ENCODE results near the gene ZW10.
"Not testable (repeated sequence)": the region's sequence is repeated elsewhere in the genome, so short reads cannot be mapped to it uniquely, and the experiment has no call there.

The ZW10 gene, protein sequence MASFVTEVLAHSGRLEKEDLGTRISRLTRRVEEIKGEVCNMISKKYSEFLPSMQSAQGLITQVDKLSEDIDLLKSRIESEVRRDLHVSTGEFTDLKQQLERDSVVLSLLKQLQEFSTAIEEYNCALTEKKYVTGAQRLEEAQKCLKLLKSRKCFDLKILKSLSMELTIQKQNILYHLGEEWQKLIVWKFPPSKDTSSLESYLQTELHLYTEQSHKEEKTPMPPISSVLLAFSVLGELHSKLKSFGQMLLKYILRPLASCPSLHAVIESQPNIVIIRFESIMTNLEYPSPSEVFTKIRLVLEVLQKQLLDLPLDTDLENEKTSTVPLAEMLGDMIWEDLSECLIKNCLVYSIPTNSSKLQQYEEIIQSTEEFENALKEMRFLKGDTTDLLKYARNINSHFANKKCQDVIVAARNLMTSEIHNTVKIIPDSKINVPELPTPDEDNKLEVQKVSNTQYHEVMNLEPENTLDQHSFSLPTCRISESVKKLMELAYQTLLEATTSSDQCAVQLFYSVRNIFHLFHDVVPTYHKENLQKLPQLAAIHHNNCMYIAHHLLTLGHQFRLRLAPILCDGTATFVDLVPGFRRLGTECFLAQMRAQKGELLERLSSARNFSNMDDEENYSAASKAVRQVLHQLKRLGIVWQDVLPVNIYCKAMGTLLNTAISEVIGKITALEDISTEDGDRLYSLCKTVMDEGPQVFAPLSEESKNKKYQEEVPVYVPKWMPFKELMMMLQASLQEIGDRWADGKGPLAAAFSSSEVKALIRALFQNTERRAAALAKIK
- total RNA-seq: 30.4 to 51.0 reads per million in 2 experiments

DNA sequence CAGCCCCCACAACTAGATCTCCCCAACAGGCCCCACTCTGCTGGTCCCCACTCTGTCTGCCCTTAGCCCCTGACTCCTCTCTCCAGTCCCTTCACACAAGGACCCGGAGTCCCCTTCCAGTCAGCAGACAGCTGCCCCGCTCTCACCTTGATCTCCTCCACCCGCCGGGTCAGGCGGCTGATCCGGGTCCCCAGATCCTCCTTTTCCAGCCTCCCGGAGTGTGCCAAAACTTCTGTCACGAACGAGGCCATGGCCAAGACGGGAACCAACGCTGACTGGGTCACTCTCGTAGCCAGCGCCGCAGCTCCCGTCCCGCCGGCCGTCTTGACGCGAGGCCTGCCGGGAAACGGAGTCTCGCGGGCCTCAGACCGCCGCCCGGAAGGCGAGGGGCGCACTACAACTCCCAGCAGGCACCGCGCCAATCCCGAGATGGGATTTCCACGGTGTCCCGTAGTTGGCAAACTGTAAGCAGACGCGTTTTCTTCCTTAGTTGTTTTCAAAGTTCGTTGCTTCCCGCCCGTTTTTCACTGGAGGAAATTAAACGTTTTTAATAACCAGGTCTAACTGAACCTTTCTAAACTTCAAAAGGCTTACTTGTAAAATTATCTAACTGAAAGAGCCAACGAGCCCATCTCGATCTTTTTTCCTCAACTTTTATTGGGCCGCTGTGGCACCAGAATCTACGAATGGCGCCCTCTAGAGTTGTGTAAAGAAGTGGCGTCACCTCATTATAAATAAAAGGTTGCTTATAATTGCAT lies at the start of gene ZW10:
ZW10 (minus strand) TSS at position 277 of the 758 bp plus-strand sequence; CDS start at position 251, 26 bp downstream.
- peak; percentile 90 for DNase-seq (ENCODE audit: low read depth)

DNA sequence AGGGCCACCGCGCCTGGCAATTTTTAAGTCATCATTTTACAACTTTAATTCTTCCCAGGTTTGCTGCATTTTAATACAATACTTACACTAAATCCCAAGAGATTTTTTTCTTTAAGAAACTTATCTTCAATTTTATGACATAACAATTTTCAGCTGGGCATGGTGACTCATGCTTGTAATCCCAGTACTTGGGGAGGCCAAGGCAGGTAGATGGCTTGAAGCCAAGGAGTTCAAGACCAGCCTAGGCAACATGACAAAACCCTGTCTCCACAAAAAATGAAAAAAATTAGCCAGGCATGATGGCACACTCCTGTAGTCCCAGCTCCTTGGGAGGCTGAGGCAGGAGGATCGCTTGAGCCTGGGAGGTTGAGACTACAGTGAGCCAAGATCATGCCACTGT lies 44.9 kb upstream of the ZW10 start:
- DNase-seq (ENCODE audit: low read depth): no peak

DNA sequence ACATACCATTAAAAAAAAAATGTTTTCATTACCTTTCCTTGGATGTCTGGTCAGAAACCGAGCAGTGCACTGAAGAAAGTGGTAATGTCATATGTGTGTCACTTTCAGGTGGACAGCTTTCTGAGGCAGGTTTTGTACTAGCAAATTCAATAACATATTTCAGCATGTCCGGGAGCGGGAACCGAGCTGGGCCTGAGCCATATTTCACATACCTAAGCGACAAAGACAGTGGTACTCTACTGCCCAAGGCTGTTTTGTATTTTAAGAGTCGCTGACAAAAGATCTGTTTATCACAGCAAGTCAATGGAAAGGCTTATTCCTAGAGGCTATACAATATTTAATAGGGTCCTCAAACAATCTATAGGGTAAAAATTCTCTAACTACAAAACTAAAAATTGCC lies 44.1 kb upstream of the ZW10 start:
- DNase-seq (ENCODE audit: low read depth): no peak

DNA sequence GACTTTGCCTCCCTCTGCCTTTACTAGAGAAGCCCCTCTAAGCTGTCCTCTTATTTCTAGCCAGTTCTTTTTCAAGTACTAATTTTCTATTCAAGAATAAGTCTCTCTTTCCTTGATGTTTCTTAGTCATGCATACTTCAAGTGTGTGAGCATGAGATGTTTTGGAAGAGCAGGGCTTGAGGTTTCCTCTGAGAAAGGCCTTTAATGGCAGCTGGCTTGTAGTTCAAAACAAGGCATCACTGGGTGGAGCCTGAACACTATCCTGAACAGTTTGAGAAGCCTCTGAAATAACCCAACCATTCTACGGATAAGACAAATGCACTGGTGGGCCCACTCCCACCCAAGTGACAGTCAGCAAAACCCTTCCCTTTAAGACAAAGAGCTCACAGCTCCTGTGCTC lies 43.7 kb upstream of the ZW10 start:
- DNase-seq (ENCODE audit: low read depth): no peak

DNA sequence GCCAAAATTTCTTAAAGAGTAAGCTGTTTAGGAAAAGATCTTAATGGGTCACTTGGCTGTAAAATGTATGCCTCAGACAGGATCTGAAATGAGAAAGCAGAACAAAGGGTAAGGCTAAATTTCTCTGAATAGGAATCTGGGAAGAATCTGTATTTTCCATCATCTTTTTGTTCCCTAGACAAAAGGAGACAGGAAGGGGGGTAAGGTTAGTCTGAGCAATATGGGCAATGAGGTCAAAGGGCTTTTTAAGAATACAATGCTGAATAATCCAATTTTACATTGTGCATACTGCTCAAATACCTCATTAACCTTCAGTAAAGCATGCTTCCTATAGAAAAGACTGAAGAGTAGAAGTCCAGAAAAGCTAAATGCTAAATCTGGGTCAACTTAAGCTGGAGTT lies 40.7 kb upstream of the ZW10 start:
- DNase-seq (ENCODE audit: low read depth): no peak

DNA sequence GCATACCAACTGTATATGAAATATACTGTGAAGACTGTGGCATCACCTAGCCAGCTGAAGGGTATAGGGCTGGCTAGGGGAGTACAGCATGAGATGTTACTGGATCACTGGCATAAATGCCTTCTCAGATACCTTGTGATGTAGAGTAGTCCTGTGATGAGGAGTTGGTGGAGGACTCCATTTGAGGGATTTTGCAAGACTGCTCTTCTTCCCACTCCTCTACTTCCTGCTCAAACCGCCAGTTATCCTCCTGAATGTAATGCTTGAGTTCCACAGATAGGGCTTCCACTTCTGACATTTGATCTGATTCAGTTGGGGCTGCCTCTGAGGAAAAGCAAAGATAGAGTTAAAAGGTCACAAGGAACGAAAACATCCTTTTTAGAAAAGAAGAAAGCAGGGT lies 35.4 kb upstream of the ZW10 start:
- DNase-seq (ENCODE audit: low read depth): no peak

DNA sequence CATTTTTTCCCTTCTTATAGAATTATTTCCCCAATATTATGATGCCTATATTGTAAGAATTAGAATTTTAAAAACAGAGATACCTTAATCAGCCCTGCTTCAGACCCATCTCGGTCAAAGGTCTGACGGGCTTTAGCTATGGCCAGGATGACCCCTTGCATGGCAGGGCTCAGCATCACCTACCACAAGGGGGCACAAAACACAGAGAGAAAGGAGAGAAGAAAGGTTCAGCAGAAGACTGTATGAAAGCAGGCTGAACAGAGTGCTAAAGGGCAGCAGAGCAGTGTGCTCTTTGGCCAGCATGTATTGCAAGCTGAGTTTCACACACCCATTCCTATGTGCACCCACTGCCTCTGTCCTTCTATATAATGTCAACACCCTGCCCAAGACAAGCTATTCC lies 32.9 kb upstream of the ZW10 start:
- DNase-seq (ENCODE audit: low read depth): no peak

DNA sequence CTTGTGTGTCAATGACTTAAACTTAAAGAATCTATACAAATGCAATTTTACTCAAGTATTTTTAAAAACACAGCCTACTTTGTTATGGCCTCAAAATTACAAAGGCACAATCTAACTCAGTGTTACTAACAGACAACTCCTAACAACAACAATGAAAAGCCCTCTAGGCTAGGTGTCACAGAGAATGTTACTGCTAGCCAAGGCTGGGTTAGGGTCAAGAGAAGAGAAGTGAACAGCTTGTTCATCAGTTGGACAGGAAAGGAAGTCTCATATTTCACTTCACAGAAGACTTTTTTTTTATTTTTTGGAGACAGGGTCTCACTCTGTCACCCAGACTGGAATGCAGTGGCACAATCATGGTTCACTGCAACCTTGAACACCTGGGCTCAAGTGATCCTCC lies 32.1 kb upstream of the ZW10 start:
- no peak for DNase-seq (ENCODE audit: low read depth)

DNA sequence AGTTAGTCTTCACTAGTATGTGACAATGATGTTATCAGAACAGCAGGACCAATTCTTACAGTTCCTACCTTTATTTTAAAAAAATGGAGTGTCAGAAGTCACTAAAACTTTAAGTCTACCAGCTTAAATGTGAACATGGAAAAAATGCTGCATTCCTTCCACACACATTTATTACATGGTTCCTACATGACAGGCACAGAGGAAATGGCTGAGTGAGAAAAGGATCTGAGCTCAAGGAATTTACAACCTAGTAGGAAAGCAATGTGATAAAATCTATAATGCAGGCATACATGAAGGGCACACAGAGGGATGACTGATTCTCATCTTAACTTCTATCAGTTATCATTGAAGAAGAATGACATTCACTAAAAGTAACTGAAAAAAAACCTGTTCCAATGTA lies 29.1 kb upstream of the ZW10 start:
- DNase-seq (ENCODE audit: low read depth): no peak

DNA sequence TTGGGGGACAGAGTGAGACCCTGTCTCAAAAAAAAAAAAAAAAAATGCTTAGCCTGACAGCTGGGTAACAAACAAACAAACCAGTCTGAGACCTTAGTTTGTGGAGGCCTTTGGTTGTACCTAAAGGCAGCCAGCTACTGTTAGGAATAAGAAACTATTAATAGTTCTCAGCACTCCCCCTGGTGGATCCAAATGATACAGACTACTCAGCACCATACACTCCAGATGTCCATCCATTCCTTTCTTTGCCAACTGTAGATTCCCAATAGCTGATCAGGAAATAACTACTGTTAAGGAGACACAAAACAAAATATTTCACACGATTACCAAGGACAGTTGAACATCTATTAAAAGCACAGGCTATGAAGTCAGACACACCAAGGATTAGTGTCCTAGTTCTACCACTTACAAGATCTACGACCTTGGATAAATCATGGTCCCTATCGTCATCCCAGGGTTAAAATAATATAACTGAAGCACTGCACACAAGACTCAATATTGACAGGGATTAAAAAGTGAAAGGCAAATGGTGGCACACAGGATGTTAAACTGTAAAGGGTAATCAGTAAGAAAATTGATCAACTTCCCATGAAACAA lies 23.3 kb upstream of the ZW10 start:
- no peak for DNase-seq (ENCODE audit: low read depth)

DNA sequence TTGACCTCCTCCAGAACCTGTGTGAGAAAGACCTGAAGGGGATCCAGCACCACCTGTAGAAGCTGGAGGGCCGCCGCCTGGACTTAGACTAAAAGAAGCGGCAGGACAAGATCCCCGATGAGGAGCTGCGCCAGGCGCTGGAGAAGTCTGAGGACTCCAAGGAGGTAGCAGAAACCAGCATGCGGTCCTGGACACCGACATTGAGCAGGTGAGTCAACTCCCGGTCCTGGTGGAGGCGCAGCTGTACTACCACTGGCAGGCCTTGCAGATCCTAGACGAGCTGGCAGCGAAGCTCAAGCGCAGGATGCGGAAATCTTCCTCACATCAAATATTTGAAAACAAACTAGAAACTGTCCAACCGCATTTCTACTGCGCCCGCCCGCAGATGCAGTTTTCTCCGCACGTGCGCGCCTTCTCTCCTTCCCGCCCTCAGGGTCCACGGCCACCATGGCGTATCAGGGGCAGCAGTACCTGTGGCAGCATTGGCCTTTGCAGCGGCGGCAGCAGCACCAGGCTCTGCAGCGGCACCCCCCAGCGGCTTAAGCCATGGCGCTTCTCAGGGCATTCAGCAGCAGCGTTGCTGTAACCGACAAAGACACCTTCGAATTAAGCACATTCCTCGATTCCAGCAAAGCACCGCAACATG lies 16.3 kb upstream of the ZW10 start:
- no peak for DNase-seq (ENCODE audit: low read depth)

DNA sequence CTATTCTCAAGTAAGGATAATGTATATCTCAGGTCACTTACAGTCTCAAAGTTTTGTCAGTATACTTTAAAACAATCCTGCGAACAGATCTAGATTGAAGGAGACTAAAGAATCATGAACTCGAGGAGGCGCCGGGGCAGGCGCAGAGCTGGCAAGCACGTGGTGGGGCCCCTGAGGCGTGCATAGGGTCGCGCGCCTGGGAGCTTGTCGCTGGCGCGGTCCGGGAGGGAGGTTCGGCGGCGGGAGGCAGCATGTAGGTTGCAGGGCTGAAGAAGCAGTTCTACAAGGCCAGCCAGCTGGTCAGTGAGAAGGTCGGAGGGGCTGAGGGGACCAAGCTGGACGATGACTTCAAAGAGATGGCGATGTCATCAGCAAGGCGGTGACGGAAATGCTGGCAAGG lies 15.5 kb upstream of the ZW10 start:
- not testable (repeated sequence) for DNase-seq (ENCODE audit: low read depth)

DNA sequence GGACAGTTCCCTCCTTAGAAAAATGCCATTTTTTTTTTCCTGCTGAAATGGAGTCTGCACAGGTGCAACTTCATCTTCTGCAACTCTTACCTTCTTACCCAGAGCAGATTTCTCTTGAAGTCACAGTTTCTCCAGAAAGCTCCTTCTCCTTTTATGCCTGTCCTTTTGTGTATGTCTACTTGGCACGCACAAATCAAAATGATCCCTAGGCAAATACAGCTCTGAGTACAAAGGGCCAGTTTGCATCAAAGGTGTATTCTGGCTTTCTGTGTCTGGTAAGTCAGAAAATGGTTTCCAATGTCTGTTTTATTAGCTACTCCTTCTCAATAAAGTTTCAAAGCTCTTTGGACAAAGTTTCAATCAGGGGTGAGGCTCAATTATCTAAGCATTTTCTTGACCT lies 8.6 kb upstream of the ZW10 start:
- DNase-seq (ENCODE audit: low read depth): no peak

DNA sequence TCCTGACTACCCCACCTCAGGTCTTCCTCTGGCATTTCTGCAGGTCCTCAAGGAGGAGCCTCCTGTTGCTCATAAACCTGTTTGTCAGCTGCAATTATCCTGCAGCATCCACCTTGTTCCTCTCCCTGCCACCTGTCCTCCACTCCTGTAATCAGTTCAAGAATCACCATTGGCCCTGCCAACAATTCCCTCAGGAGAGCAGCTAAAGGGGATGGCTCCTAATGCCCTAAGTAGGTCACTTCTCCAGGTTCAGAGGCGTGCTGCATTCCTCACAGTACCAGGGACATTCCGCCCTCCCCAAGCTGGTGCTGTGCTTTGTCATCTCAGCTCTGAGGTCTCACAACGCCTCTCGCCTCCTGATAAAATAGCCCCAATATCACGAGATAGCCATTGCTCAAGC lies 8.2 kb upstream of the ZW10 start:
- DNase-seq (ENCODE audit: low read depth): no peak

DNA sequence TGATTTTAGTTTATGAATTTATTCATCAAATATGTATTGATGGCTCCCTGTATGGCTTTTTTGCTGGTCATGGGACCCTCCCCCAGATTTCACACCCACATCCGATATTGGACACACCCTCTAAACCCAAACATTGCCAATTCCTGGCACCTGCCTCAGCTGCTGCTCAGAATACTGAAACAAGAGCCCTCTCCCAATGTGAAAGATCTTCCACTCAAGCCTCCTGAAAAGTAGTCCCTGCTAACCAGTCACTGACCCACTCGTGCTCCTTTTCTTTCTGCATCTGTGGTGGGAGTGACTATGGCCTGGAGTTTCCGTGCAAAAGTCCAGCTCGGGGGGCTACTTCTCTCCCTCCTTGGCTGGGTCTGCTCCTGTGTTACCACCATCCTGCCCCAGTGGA lies 6.0 kb upstream of the ZW10 start, which contains the start of gene CLDN25:
CLDN25 (plus strand) TSS at position 301 of the 400 bp plus-strand sequence; CDS start at position 301, 0 bp downstream.
- DNase-seq (ENCODE audit: low read depth): no peak

DNA sequence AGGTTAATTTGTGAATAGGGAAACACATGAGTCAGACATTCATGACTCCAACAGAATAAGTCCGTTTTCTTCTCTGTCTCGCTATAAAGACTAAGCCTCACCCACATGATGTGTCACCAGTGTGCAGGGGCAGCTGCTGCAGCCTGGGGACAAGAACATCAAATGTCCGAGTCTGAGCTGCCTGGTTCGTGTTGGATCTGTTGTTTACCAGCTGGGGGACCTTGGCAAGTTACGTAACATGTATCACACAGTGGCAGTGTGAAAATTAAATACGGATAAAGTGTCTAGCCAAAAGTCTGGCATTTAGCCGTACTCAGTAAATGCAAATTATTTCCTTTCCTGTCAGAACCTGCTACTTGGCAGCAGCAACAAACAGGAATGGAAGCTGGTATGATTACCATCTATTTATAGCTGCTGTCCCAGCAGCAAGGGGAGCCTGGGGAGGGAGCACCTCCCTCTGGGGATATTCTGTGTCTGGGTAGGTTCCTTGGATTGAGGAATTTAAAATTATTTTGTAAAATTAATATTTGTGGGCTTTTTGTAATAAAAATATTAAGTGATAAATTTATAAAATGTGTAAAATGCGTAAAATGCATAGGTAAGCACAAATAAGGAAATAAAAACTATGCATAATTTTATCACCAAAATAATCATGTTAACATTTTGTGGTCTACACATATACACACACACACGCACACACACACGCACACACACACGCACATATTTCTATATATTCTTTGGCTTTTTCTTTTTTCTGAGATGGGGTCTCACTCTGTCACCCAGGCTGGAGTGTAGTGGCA lies 4.8 kb upstream of the ZW10 start:
- DNase-seq (ENCODE audit: low read depth): no peak

DNA sequence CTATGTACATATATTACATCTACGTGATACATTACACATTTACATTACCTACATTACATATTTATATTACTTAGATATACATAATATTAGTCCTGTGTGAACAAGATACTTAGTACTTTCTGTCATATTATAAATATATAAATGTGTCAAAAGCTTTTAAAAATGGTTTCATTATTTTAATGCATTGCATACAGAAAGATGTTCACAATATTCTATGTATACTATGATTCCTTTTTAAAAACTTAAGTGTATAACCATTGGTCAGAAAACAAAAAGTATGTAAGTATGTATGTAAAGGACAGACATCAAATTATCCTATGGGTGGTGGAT lies 647 bp upstream of the ZW10 start:
- no peak for DNase-seq (ENCODE audit: low read depth)

DNA sequence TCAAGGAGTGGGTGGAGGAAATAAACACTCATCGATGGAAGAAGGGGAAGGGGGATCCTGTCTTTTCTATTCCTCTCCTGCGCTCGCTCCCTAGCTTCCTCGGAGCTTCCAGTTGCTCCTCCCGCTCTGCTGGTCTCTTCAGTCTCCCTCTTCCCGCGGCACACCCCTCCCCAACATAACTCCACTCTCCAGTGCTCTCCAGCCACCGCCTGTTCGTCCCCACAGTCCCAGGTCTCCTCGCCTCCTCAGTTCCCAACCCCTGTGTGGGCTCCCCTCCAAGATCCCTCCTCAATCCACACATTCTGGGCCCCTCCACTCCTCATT lies 438 bp downstream of the ZW10 start:
- DNase-seq (ENCODE audit: low read depth): no peak

DNA sequence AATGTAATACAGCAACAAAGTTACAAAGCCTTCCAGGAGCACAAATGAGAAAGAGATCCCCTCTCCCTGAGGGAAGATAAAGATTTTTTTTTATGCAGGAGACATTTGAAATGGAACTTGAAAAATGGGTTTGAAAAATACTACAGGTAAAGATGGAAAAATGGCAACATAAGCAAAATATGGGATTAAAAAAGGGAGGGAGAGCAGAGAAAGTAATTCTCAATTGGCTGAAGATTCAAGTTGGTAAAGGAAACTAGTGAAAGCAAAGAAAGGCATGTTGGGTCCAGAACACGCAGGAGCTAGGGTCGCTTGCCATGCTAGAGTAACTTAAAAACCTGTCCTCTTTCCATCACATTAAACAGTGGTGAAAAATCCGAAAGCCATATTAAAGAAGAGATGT lies 1.5 kb downstream of the ZW10 start:
- DNase-seq (ENCODE audit: low read depth): no peak

DNA sequence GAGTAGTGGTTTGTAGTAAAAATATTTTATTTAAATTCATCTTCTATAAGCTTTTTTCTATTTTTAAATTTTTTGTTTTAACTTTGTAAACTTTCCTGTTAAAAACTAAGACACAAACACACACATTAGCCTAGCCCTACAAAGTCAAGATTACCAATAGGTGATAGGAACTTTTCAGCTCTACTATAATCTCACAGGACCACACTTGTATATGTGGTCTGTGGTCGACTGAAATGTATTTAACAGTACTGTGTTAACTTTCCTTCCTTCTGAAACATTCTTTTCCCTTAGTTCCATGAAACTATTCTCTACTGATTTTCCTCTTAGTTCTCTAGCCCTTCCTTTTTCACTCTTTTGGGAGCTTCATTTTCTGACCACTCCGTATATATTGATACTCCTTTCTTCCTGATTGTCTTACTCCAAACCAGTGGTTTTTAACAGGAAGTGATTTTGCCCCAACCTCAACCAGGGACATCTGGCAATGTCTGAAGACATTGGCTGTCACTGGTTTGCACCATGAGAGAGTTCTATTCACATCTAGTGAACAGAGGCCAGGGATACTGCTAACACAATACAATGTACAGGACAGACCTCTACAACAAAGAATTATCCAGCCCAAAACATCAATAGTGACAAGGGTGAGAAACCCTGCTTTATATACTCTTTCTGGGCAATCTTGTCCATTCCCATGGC lies 8.8 kb downstream of the ZW10 start:
- DNase-seq (ENCODE audit: low read depth): no peak

Data from T follicular helper cell (primary cell).